ENCODE results near the gene MOG.

The MOG gene

DNA sequence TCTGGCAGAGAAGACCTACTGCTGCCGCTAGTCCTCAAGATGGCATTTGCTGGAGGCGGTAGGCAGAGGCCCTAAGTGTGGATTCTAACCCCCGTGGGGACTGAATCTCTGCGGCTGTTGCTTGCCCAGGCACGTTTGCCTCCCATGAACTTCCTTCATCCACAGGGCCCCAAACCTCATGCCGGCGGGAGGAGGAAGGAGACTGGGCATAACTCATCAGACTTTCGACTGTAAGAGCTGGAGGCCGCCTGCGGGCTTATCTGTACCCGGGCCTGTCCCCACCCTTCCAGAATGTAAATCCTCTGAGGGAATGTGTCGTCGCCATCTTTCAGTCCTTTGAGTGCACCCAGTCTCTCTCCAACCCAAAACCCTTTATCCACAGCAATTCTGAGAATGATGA is 23.1 kb downstream of the MOG start:
- no peak for DNase-seq
- H3K36me3 Mint-ChIP-seq (ENCODE audit: low read depth), result no peaks in the 10 kb centered on the region
- H3K27ac Mint-ChIP-seq, result no peak overlapping the region
- H3K27me3 Mint-ChIP-seq, result peaks cover 13% of the 10 kb centered on the region
- peaks cover 10% of the 10 kb centered on the region for H3K4me1 Mint-ChIP-seq (ENCODE audit: low read depth)
- no peaks in the 10 kb centered on the region for H3K9me3 Mint-ChIP-seq
- no peak overlapping the region for H3K4me3 Mint-ChIP-seq

DNA sequence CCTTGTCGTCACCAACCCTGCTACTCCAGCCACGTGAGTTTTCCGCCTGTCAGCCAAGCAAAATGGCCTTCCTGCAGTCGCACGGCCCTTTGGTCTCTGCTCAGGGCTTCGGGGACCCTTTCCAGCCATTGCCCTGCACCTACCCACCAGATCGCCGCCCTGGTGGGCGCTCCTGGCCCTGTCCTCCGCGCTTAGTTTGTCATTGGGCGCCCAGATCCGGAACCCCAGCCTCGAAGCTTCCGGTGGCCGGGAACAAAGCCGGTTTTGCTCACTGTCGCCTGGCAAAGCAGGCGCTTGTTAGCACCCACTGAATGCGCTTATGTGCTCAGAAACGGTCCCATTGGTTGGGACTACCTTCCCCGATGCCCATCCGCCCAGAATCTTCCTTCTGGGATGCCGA is 23.5 kb downstream of the MOG start:
- Mint-ChIP-seq H3K27me3 (peaks cover 13% of the 10 kb centered on the region), H3K27ac (no peak overlapping the region), H3K4me1 (ENCODE audit: low read depth) (peaks cover 10% of the 10 kb centered on the region), H3K36me3 (ENCODE audit: low read depth) (no peaks in the 10 kb centered on the region), H3K9me3 (no peaks in the 10 kb centered on the region), H3K4me3 (no peak overlapping the region)
- DNase-seq, result no peak

DNA sequence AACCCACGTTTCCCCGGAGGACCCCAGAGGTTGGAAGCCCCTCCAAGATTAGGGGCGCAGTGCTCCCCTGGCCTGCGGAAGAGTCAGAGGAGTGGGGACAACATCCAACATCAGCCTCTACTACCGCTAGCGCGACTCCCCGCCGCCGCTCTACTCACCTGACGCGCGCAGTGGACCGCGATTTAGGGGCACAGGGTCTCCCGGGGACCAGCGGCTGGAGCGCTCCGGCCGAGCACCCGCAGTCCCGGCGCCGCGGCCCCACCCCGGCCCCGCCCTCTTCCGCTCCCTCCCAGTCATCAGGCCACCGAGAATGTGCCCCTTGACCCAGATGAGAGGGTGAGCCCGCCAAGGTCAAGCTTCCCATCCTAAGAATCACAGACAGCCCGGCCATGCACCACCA is 24.0 kb downstream of the MOG start, which contains the start of gene ZFP57:
Gene ZFP57 (minus strand): TSS at position 249 of the 400 bp plus-strand sequence. CDS start 4,149 bp downstream, outside the sequence.
- Mint-ChIP-seq H3K4me3 (no peak within 1 kb of the TSS), H3K9me3 (no peaks in the 10 kb centered on the region), H3K27me3 (peaks cover 13% of the 10 kb centered on the region), H3K36me3 (ENCODE audit: low read depth) (no peaks in the 10 kb centered on the region), H3K4me1 (ENCODE audit: low read depth) (peaks cover 11% of the 10 kb centered on the region), H3K27ac (no peak within 1 kb of the TSS)
- no peak for DNase-seq

DNA sequence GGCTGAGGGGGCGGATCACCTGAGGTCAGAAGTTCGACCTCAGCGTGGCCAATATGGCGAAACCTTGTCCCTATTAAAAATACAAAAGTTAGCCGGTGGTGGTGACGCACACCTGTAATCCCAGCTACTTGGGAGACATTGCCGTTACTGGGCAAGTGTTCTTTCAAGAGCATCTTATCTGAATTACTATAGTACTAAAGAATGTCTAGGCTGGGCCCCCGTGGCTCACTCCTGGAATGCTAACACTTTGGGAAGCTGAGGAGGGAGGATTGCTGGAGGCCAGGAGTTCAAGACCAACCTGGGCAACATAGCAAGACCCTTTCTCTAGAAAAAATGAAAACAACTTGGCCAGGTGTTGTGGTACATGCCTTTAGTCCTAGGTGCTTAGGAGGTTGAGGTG is 24.9 kb downstream of the MOG start:
- Mint-ChIP-seq H3K27me3 (peaks cover 13% of the 10 kb centered on the region), H3K27ac (no peak overlapping the region), H3K36me3 (ENCODE audit: low read depth) (no peaks in the 10 kb centered on the region), H3K4me3 (no peak overlapping the region), H3K4me1 (ENCODE audit: low read depth) (peaks cover 11% of the 10 kb centered on the region), H3K9me3 (no peaks in the 10 kb centered on the region)
- DNase-seq, result no peak

DNA sequence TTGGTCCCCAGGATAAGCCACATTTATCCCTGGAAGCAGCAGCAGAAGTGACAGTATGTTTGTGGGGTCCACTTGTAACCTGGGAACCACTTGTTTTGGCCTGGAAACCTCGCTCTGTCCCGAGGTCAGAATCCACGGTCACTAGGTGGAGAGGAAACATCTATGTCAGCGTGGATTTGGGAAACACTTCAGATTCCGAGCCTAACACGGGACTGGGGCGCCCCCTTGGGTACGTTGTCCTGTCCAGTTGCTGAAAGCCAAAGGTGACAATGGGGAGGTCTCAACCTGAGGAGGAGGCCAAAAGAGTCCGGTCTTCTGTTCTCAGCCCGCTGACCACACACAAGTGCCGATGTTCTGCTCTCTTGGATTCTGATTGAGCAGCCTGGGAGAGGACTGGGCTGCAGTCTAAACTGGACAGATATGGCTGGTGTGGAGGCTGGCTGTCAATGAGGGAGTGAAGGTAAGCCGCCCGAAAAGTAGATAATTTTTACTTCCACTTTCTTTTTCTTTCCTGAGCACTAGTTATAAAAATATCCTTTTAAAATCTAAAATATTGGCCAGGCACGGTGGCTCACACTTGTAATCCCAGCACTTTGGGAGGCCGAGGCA is 28.9 kb downstream of the MOG start:
- no peaks in the 10 kb centered on the region for H3K36me3 Mint-ChIP-seq (ENCODE audit: low read depth)
- no peaks in the 10 kb centered on the region for H3K9me3 Mint-ChIP-seq
- H3K27ac Mint-ChIP-seq, result no peak overlapping the region
- no peak overlapping the region for H3K4me3 Mint-ChIP-seq
- peaks cover 7% of the 10 kb centered on the region for H3K4me1 Mint-ChIP-seq (ENCODE audit: low read depth)
- no peak for DNase-seq
- H3K27me3 Mint-ChIP-seq, result peaks cover 4% of the 10 kb centered on the region

DNA sequence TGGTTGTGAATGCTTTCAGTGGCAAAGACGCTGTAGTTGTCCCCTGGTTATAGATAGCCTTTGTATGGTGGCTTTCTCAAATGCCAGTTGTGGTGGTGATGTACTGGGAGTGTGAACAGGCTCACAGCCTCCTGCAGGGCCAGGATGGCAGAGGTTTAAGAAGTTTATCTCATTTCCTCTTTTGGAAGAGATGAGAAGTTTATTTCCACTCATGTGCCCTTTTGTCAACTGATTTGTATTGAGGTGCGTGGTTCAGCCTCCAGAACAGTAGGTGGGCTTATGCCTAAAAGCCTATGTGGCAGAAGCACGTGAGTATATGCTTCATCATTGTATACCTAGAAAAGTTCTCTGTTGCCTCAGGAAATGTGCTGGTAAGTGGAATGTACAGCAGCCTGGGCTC is 37.7 kb downstream of the MOG start:
- peaks cover 16% of the 10 kb centered on the region for H3K27me3 Mint-ChIP-seq
- no peak overlapping the region for H3K4me3 Mint-ChIP-seq

DNA sequence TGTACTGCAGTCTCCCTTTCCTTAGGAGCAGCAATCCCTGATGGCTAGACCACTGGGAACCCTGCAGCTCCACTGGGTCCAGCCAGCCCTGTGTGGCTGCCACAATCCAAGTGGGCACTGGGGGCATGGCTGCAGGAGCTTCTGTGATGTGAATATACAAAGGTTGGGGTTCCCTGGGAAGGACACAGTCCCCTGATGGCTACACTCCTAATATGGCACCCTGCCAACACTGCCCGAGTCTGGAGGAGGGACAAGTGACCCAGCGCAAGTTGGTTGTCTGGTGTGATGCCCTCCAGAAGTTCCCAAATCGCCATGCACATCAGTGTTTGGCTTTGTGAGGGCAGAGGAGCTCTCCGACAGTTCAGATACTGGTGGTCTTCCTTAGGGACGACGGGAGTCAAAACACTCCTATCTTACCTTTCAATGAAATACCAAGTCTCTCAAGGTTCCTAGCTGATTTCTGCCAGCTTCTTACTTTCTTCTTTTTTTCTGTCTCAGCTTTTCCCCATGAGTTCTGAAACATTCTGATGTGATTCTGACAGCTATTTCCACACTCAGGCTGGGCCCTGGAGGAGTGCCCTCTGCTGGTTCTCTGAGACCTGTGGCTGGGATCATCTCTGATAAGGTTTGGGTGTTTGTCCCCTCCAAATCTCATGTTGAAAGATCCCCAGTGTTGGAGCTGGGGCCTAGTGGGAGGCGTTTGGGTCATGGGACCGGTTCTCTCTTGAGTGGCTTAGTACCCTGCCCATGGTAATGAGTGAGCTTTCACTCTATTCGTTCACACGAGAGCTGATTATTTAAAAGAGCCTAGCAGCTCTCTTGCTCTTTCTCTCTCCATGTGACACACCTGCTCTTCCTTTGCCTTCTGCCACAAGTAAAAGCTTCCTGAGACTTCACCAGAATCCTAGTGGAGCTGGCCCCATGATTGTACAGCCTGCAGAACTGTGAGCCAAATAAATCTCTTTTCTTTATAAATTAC is 39.5 kb downstream of the MOG start:
- H3K27ac Mint-ChIP-seq, result no peak overlapping the region
- no peak for DNase-seq

More for the DNA sequence above, 37.7 kb downstream of the MOG start:
- peaks cover 5% of the 10 kb centered on the region for H3K9me3 Mint-ChIP-seq
- no peak for DNase-seq
- H3K27ac Mint-ChIP-seq, result no peak overlapping the region
- H3K36me3 Mint-ChIP-seq (ENCODE audit: low read depth), result no peaks in the 10 kb centered on the region
- no peaks in the 10 kb centered on the region for H3K4me1 Mint-ChIP-seq (ENCODE audit: low read depth)

DNA sequence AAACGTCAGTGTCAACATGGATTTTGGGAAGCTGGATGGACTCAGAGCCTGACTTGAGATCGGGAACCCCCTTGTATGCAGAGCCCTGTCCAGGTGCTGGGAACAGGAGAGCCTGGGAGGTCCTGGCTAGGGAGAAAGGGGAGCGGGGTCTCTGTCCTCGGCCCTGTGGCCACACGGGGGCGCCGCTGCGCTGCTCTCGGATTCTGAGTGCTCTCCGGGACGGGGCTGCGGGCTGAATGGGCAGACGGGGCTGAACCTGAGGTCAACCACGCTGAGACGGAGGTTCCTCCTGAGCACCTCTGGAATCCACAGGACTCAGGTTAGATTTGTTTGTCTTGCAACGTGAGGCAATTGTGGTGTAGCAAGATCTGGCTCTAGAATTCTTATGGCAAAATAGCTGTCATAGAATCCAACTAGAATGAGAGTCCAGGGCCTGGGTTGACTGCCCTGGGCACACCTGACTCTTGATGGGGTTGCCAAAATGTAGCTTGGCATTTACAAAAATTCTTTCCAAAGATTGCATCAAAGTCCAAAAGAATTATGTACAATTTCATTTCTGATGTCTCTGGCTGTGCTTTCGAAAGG is 45.7 kb downstream of the MOG start:
- peak overlapping the region; percentile 36 for H3K4me3 Mint-ChIP-seq
- H3K27ac Mint-ChIP-seq, result no peak overlapping the region
- H3K9me3 Mint-ChIP-seq, result no peaks in the 10 kb centered on the region
- peaks cover 27% of the 10 kb centered on the region for H3K4me1 Mint-ChIP-seq (ENCODE audit: low read depth)
- peaks cover 23% of the 10 kb centered on the region for H3K27me3 Mint-ChIP-seq
- peak; percentile 88 for DNase-seq
- H3K36me3 Mint-ChIP-seq (ENCODE audit: low read depth), result no peaks in the 10 kb centered on the region

More for the DNA sequence above, 39.5 kb downstream of the MOG start:
- Mint-ChIP-seq H3K36me3 (ENCODE audit: low read depth) (no peaks in the 10 kb centered on the region), H3K4me1 (ENCODE audit: low read depth) (no peaks in the 10 kb centered on the region), H3K27me3 (peaks cover 19% of the 10 kb centered on the region), H3K9me3 (peaks cover 5% of the 10 kb centered on the region), H3K4me3 (no peak overlapping the region)

DNA sequence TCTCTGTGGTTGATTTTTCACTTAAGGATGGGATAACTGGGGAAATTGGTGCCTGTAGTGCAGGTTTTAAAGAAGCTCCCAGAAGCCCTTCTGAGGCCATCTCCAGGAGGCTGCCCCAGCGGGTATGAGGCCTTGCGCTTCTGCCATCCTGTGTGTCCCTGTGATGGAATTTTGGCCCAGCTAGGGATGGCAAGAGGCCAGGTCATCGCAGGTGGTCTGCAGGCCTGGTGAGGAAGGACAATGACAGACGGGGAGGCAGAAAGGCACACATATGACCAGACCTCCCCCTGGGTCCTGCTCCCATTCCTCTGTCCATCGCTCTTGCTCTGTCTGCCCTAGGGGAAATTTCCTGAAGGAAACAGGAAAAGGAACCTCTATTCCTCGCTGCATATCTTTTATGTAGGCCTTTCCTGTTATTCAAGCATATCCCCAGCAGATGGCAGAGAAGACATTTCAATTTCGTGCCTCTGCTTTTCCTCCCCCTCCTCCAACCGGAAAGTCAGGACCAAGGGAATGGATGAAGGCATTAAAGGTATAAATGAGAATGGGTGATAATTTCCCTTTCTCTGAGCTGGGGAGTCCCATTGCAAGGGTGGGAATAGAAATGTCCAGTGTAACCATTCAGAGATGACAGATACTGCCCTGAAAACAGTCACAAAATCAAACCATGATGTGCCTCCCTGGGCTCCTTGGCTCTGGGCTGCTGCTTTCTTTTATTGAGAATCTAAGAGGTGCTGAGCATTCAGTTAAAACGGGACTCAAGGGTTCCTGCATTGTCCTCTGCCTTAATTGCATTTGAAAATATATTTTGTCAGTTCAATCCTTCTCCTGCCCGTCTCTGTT is 48.7 kb downstream of the MOG start:
- no peaks in the 10 kb centered on the region for H3K9me3 Mint-ChIP-seq
- H3K4me1 Mint-ChIP-seq (ENCODE audit: low read depth), result peaks cover 56% of the 10 kb centered on the region
- H3K27ac Mint-ChIP-seq, result no peak overlapping the region
- no peak overlapping the region for H3K4me3 Mint-ChIP-seq
- peaks cover 10% of the 10 kb centered on the region for H3K27me3 Mint-ChIP-seq
- H3K36me3 Mint-ChIP-seq (ENCODE audit: low read depth), result no peaks in the 10 kb centered on the region
- no peak for DNase-seq

DNA sequence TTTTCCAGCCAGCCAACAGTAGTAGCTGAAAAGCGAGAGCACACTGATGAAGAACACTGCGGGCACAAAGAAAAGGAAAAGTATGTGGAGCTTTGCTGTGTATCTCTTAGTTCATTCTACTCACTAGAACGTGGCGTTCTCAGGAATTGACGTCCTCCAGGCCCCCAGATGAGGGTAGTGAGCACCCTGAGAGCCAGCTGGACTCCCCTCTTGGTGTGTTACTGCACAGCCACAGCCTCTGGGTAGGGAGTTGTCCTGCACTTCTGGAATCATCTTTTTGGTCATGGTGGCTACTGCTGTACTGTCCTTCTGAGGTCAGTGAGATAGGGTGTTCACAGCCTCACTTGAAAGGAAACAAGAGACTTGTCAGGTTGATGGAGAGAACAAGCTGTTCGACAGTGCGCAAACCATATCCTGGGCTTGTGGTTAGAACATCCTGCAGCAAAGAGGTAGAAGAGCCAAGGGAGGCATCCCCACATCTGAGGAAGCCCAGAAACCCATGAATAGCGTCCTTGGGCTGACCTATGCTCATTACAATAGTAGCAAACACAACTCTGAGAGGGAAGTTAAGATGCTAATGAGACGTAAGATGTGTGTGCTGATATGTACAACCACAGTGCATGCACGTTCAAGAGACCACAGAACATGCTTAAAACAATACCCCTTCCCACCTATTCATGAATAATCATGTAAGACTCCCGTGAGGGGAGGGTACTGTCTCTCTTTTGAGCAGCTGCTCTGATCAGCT is 51.7 kb downstream of the MOG start:
- peak; percentile 50 for DNase-seq
- Mint-ChIP-seq H3K36me3 (ENCODE audit: low read depth) (no peaks in the 10 kb centered on the region), H3K27me3 (no peaks in the 10 kb centered on the region), H3K9me3 (no peaks in the 10 kb centered on the region), H3K4me1 (ENCODE audit: low read depth) (peaks cover 76% of the 10 kb centered on the region), H3K4me3 (peak overlapping the region; percentile 67), H3K27ac (peak overlapping the region; percentile 84)

DNA sequence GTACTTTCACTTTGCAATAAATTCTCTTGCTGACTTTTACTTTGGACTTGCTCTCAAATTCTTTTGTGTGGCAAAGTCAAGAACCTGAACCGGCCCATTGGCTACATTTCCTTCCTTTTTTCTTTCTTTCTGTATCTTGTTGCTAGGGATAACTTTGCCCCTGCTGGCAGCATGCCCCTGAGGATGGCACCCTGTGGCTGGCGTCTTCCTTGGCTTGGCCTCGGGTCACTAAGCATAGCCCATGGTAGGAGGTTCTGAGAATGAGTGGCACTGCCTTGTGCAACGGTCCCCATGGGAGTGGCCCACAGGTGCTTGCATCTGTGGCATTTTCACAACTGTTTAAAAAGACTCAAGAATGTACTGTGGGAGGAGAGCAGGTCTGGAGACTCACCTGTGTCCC is 52.3 kb downstream of the MOG start:
- peaks cover 76% of the 10 kb centered on the region for H3K4me1 Mint-ChIP-seq (ENCODE audit: low read depth)
- H3K27ac Mint-ChIP-seq, result peak overlapping the region; percentile 84
- no peaks in the 10 kb centered on the region for H3K9me3 Mint-ChIP-seq
- H3K4me3 Mint-ChIP-seq, result peak overlapping the region; percentile 67
- DNase-seq, result no peak
- no peaks in the 10 kb centered on the region for H3K36me3 Mint-ChIP-seq (ENCODE audit: low read depth)
- no peaks in the 10 kb centered on the region for H3K27me3 Mint-ChIP-seq

DNA sequence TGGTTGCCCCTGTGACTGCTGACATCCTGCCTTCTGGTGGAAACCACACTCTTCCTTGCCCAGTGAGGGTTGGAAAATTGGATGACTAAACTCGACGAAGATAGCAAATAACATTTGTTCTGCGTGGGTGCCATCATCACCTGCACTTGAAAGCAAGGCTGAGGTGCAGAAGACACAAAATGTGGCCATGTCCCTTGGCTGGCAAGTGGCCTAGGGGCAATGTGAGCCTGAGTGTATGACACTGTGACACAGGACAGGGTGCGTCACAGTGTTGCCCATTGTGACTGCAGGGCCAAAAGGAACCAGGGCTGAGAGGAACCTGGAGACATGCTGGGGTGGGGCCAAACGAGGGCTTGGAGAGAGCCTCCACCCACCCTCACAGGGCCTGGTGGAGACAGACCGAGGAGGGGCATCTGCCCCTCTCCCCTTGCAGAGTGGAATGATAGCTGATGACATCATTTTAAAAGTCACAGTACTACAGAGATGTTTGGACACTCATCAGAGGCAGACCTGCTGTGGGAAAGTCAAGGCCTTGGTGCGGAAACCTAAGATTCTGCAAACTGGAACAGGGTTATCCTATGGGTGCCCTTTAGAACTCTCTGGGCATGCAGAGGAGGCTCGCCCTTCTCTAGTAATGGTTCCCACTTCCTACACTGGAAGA is 53.5 kb downstream of the MOG start:
- peak overlapping the region; percentile 65 for H3K27ac Mint-ChIP-seq
- peaks cover 76% of the 10 kb centered on the region for H3K4me1 Mint-ChIP-seq (ENCODE audit: low read depth)
- H3K9me3 Mint-ChIP-seq, result no peaks in the 10 kb centered on the region
- H3K27me3 Mint-ChIP-seq, result no peaks in the 10 kb centered on the region
- no peak overlapping the region for H3K4me3 Mint-ChIP-seq
- no peak for DNase-seq
- no peaks in the 10 kb centered on the region for H3K36me3 Mint-ChIP-seq (ENCODE audit: low read depth)

DNA sequence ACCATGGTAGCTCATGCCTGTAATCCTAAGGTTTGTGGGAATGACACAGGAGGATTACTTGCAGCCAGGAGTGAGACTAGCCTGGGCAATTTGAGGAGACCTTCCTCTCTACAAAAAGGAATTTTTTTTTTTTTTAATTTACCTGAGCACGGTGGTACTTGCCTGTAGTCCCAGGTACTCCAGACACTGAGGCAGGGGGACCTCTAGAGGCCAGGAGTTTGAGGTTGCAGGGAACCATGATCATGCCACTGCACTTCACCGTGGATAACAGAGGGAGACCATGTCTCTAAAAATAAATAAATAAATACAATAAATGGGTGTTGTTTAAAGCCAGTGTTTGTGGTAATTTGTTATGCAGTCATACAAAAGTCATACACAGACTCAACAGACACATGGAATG is 64.0 kb downstream of the MOG start:
- H3K4me3 Mint-ChIP-seq, result no peak overlapping the region
- DNase-seq, result no peak
- peaks cover 24% of the 10 kb centered on the region for H3K36me3 Mint-ChIP-seq (ENCODE audit: low read depth)
- H3K9me3 Mint-ChIP-seq, result no peaks in the 10 kb centered on the region
- H3K4me1 Mint-ChIP-seq (ENCODE audit: low read depth), result peaks cover 32% of the 10 kb centered on the region
- H3K27ac Mint-ChIP-seq, result no peak overlapping the region
- H3K27me3 Mint-ChIP-seq, result no peaks in the 10 kb centered on the region

Measured in activated T-cell treated with anti-CD3 and anti-CD28 coated beads, Interleukin-2, amount 50 U/mL, for 24 hours (primary cell).